Adipocyte (in vitro differentiated cells): ENCODE measurements around the gene ACTN4.

Experiments
- DNase-seq: peaks from one replicate; pipeline ENCODE4 v3.0.0-alpha.2; 2015; ENCODE audit warnings: low read depth
- H3K27me3 ChIP-seq: replicated peaks from 2 replicates; pipeline ENCODE4 v1.7.0; 2013; ENCODE audit warnings: mild to moderate bottlenecking, low read length, moderate library complexity; ENCODE audit not compliant: control insufficient read depth, insufficient read depth
- H3K36me3 ChIP-seq: 2 replicates; pipeline ENCODE4 v1.7.0; 2013; ENCODE audit warnings: low read length, mild to moderate bottlenecking, moderate library complexity; ENCODE audit not compliant: control insufficient read depth, insufficient read depth, severe bottlenecking
- H3K4me1 ChIP-seq: 2 replicates; pipeline ENCODE4 v1.7.0; 2013; ENCODE audit warnings: mild to moderate bottlenecking, low read length, moderate library complexity; ENCODE audit not compliant: control insufficient read depth, insufficient read depth
- H3K4me3 ChIP-seq: 2 replicates; pipeline ENCODE4 v1.7.0; 2013; ENCODE audit warnings: mild to moderate bottlenecking, low read length, moderate library complexity
- H3K9ac ChIP-seq: 2 replicates; pipeline ENCODE4 v1.7.0; 2013; ENCODE audit warnings: mild to moderate bottlenecking, low read length, moderate library complexity
- H3K9me3 ChIP-seq: 2 replicates; pipeline ENCODE4 v1.7.0; 2013; ENCODE audit warnings: mild to moderate bottlenecking, low read length, moderate library complexity; ENCODE audit not compliant: control insufficient read depth

Gene ACTN4

DNA sequence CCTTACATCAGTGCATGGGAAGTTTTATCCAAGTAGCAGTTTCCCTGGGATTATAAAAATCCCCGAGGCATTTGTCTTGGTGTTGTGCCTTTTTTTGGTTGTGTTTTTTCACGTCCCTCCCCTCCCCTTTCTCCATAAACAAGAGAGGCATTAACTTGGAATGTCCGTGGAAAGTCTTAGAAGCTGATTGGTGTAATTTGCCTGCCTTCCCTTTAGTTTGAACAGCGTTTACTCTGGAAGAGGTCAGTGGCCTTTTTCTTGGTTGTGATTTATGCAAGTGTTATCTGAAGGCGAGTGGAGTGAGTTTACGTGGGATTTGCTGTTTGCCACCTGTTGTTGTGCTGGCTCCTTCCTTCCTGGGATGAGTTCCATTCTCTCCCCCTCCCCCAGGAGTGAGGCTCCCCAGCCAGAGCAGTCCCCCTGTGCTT, 7.2 kb downstream of the ACTN4 start:
- no peaks in the 10 kb centered on the region for H3K27me3 ChIP-seq
- H3K4me1 ChIP-seq, result peaks cover 95% of the 10 kb centered on the region
- H3K36me3 ChIP-seq, result peaks cover 5% of the 10 kb centered on the region
- H3K9ac ChIP-seq, result peak overlapping the region; percentile 31
- no peaks in the 10 kb centered on the region for H3K9me3 ChIP-seq
- H3K4me3 ChIP-seq, result no peak overlapping the region
- DNase-seq, result peak; percentile 75

DNA sequence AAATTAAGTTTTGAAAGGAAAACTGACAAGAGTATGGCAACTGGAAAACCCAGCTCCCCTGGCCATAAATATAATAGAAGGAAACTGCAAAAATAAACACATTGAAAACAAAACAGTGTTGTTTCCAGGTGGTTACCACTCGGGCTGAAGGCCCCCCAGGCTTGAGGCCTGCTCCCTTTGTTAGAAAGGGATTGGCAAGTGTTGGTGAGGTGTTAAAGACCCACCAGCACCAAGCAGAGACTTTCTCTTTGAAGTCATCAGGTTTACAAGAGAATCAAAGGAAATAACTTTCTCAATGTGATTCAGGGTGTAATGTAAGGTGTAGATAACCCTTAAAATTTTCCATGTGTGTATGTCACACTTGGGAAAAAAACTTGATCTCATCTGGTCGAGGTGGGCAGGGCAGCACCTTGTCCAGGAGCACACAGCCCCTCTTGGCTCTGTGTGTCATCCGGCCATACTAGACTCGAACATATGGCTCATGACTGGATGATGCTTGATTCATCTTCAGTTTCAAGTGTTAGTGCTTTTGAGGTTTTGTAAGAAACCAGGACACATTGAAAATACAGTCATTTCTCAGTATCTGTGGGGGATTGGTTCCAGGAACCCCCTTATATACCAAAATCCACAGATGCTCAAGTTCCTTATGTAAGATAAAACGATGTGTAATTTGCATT, 7.8 kb downstream of the ACTN4 start:
- no peaks in the 10 kb centered on the region for H3K27me3 ChIP-seq
- no peaks in the 10 kb centered on the region for H3K9me3 ChIP-seq
- peak overlapping the region; percentile 31 for H3K9ac ChIP-seq
- H3K36me3 ChIP-seq, result peaks cover 5% of the 10 kb centered on the region
- H3K4me1 ChIP-seq, result peaks cover 95% of the 10 kb centered on the region
- no peak for DNase-seq
- H3K4me3 ChIP-seq, result no peak overlapping the region

DNA sequence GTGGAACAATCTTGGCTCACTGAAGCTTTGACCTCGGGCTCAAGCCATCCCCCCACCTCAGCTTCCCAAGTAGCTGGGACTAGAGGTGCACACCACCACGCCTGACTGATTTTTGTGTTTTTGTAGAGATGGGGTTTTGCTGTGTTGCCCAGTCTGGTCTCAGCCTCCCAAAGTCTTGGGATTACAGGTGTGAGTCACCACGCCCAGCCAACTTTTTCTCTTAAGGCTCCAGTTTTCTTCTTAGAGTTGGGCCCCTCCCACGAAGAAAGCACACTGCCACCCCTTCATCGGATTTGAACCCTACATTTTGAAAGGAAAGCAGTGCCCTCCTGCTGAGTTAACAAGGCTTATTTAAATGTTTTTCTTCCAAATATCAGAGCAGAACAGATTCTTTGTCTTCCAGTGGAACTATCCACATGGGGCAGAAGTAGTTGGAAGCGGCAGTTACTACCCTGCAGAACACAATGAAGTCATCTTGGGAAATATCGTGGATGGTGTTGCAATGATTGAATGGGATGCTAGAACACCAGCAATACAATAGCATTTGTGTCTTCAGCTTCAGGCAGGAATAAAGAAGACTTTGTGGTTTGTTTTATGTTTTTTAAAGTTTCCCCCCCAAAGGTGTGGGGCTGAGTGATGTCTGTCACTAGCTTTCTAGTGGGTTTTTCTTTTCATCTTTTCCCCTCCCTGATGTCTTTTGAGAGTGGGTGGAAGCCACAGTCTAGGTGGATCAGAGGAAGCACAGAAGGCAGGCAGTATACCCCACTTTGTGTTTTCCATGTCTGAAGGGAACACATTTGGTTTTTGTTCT, 8.9 kb downstream of the ACTN4 start:
- Histone ChIP-seq H3K9me3 (no peaks in the 10 kb centered on the region), H3K4me3 (peak overlapping the region; percentile 25), H3K4me1 (peaks cover 97% of the 10 kb centered on the region), H3K27me3 (no peaks in the 10 kb centered on the region), H3K9ac (peak overlapping the region; percentile 26), H3K36me3 (peaks cover 5% of the 10 kb centered on the region)
- peak; percentile 78 for DNase-seq

DNA sequence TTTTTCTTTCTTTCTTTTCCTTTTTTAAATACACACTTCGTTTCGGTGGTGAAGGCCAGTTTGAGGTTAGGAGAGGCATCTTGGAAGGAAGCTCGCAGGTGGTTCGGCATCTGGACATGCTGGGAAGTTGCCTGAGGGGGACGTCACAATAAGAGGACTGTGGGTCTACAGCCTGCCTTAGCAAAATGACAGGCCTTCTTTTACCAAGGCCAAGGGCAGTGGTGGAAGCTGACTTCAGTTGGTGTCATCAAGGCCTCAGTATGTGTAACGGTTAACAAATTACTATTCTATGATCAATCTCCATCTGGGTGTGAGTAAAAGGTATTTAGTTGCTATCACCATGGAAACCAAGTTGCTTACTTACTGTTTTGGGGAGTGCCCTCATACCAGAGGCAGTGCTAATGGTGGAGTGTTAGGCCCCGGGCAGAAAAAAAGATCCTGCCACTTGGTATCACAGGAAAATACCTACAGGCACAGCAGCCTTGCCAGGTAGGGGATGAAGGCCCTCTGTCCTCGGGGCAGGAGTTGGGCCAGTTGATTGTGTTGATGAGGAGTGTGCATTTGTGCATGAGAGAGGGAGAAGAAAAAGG, 10.3 kb downstream of the ACTN4 start:
- Histone ChIP-seq H3K9me3 (no peaks in the 10 kb centered on the region), H3K27me3 (no peaks in the 10 kb centered on the region), H3K9ac (peak overlapping the region; percentile 79), H3K4me3 (peak overlapping the region; percentile 49), H3K36me3 (peaks cover 5% of the 10 kb centered on the region), H3K4me1 (peaks cover 94% of the 10 kb centered on the region)
- peak; percentile 76 for DNase-seq

DNA sequence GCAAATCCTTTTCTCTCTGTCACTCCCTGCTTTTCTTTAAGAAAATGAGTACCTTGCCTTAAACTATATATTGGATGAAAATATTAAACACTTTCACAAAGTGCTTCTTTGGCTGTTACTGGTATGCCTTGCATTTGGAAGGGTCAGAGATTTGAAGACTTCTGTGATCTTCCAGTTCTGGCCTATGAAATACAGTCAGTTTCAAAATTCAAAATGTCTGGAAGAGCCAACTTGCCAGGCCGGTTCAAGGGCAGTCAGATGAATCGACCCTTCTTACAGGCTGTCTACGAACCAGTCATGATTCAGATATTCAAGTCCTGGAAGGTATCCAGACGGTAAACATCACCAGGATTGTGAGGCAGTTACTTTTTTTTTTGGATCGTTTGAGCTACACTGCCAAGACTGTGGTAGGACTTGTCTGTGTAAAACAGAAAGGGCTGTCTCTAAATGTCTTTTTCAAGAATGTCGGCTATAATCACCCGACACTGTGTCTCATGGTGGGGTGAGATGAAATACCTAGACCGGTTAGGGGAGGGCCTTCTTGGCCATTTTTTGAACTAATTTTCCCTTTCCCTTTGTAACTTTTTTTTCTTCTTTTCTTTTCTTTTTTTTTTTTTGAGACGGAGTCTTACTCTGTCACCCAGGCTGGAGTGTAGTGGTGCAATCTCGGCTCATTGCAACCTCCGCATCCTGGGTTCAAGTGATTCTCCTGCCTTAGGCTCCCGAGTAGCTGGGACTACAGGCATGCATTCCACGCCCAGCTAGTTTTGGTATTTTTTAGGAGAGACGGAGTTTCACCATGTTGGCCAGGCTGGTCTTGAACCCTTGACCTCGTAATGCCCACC, 11.2 kb downstream of the ACTN4 start:
- H3K4me1 ChIP-seq, result peaks cover 85% of the 10 kb centered on the region
- DNase-seq, result peak; percentile 99
- H3K9ac ChIP-seq, result peak overlapping the region; percentile 88
- peak overlapping the region; percentile 71 for H3K4me3 ChIP-seq
- H3K27me3 ChIP-seq, result no peaks in the 10 kb centered on the region
- no peaks in the 10 kb centered on the region for H3K9me3 ChIP-seq
- H3K36me3 ChIP-seq, result peaks cover 5% of the 10 kb centered on the region

DNA sequence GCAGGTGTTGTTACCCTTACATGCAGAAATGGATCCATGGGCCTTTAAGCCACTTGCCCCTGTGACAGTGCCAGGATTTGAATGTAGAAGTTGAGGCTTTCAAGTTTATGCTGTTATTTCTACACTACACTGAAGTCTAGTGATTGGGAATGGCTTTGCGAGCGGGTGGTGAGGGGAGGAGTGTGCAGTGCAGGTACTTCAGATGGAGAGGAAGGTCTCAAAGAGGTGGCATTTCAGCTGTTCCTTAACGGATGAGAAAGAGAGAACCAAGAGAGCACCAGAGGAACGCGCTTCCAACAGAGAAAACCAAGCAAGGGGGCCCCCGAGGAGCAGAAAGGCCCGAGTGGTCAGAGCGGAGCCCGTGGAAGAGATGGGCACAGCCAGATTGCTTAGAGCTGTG, 13.3 kb downstream of the ACTN4 start:
- Histone ChIP-seq H3K4me3 (no peak overlapping the region), H3K9ac (peak overlapping the region; percentile 88), H3K4me1 (peaks cover 81% of the 10 kb centered on the region), H3K27me3 (no peaks in the 10 kb centered on the region), H3K36me3 (no peaks in the 10 kb centered on the region), H3K9me3 (no peaks in the 10 kb centered on the region)
- no peak for DNase-seq

DNA sequence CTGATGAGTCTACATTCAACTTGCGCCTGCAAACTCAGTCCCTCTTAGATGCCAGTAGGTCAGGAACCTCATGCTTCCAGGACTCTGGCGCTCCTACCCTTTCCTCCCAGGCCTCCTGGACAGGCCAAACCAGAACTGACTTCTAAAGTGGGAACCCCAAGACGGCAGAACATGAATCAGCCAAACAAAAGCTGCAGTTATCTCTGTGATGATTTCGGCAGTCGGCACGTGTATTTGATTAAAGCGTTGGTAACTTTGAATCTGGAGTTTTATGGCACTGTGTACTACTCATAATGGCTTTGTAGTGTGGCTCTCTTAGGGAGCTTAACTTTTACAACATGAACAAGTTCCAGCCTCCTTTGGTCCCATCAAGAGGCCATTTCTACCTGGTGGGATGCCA, 13.7 kb downstream of the ACTN4 start:
- Histone ChIP-seq H3K4me3 (no peak overlapping the region), H3K9ac (peak overlapping the region; percentile 88), H3K9me3 (no peaks in the 10 kb centered on the region), H3K27me3 (no peaks in the 10 kb centered on the region), H3K4me1 (peaks cover 81% of the 10 kb centered on the region), H3K36me3 (no peaks in the 10 kb centered on the region)
- DNase-seq, result no peak

DNA sequence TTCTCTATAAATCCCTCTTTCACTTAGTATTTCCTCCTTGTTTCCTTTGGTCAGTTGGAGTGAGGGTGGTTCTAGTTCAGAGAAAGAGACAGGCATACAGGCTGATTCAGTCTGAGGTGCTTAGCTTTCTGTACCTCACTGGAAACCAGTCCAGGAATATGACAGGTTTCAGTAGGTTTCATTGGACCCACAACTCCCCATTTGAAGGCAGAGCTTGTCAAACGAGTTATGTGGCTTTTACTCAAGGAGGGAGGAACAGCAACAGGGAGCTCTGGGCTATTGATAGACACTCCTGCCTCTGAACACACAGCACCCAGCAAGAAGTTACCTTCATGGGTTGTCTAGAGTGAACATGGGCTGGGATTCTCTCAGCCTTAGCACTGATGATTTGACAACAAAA, 14.5 kb downstream of the ACTN4 start:
- H3K9ac ChIP-seq, result no peak overlapping the region
- H3K4me1 ChIP-seq, result peaks cover 81% of the 10 kb centered on the region

DNA sequence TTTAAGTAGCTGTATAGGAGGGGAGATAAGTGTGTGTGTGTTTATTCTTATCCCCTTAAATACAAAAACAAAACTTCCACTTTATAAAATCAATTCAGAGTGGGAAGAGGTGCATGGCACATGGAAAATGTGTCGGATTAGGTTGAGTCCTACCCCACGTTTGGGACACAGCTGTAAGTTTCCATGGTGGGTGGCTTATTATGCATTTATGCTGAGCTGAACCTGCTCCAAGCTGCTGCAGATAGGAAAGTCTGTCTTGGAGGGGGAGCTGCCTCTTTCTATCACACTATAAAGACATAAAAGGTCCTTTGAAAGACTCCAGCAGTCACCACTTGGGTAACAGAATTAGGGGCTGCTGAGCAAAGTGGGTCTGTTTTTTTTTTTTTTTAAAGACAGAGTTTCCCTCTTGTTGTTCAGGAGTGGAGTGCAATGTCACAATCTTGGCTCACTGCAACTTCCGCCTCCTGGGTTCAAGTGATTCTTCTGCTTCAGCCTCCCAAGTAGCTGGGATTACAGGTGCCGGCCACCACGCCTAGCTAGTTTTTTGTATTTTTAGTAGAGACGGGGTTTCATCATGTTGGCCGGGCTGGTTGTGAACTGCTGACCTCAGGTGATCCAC, 15.2 kb downstream of the ACTN4 start:
- H3K4me1 ChIP-seq, result peaks cover 81% of the 10 kb centered on the region
- no peak overlapping the region for H3K4me3 ChIP-seq
- DNase-seq, result no peak
- H3K36me3 ChIP-seq, result no peaks in the 10 kb centered on the region
- H3K27me3 ChIP-seq, result no peaks in the 10 kb centered on the region
- no peaks in the 10 kb centered on the region for H3K9me3 ChIP-seq
- H3K9ac ChIP-seq, result no peak overlapping the region

More for the DNA sequence above, 14.5 kb downstream of the ACTN4 start:
- no peaks in the 10 kb centered on the region for H3K27me3 ChIP-seq
- no peak for DNase-seq
- H3K36me3 ChIP-seq, result no peaks in the 10 kb centered on the region
- H3K4me3 ChIP-seq, result no peak overlapping the region
- no peaks in the 10 kb centered on the region for H3K9me3 ChIP-seq

DNA sequence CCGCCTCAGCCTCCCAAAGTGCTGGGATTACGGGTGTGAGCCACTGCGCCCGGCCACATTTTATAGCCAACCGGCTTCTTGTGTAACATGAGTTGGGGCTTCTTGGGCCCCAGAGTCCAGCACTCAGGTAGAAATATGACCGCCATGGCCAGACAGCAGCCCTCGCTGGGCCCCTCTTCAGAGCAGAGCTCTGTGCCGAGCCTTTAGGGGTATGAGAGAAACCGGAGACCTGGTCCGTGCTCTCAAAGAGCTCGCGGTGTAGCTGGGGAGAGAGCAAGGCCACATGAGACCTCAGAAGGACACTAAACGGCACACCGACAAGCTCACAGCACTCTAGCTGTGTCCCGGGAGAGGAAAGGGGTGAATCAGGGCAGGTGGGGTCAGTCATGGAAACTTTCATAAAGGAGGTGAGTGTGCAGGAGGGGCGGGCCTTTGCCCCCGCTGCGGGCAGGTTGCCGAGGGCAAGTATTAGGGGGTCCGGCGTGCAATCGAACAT, 15.8 kb downstream of the ACTN4 start:
- Histone ChIP-seq H3K27me3 (no peaks in the 10 kb centered on the region), H3K9me3 (no peaks in the 10 kb centered on the region), H3K4me3 (no peak overlapping the region), H3K36me3 (no peaks in the 10 kb centered on the region), H3K9ac (no peak overlapping the region), H3K4me1 (peaks cover 81% of the 10 kb centered on the region)
- no peak for DNase-seq
